GM18873 (cell line): ENCODE data around the gene RAB36.
"Not testable (repeated sequence)": the region's sequence is repeated elsewhere in the genome, so short reads cannot be mapped to it uniquely, and the experiment has no call there.

Experiments
- ATAC-seq: cut with Tn5 transposase; IDR thresholded peaks from one replicate; pipeline ENCODE4 v1.9.1; 2021; ENCODE audit warnings: mild to moderate bottlenecking, moderate library complexity, moderate number of reproducible peaks; ENCODE audit not compliant: unreplicated experiment, low FRiP score

RAB36 gene

GRCh38 chr22:23132376-23133091 is 12.7 kb upstream of the RAB36 start:
- no peak for ATAC-seq

DNA sequence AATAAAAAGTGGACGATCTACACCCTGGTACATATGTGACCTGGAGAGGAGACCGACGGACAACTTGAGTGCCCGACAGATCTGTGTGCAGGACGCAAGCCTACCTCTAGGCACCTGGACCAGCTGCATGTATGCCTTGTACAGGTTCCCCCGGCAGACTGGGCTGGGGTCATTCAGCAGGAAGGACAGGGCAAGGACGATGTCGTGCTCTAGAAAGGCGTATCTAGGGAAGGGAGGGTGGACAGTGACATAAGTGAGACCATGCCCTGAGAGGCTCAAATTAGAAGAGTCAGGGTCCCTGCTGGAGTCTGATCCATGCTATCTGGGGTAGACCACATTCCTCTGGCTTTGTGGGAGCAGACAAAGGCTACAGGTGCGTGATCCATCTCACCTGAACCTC is 11.4 kb upstream of the RAB36 start:
- no peak for ATAC-seq

DNA sequence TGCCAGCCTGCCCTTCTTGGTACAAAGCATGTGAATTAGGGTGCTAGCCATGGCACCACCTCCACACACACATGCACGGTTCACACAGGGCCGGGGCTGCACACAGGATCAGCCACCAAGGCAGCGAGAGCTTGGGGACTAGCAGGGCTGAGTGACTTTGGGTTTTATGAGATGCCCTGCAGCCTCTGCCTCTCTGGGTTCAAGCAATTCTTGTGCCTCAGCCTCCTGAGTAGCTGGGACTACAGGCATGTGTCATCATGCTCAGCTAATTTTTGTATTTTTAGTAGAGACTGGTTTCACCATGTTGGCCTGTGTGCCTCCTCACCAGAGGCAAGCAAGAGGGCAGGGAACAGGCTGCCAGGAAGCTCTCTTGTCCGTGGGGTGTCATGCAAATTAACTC is 8.3 kb upstream of the RAB36 start:
- not testable (repeated sequence) for ATAC-seq

- no peak for ATAC-seq
These were observed 7.8 kb upstream of the RAB36 start for GRCh38 chr22:23137468-23137867.

- ATAC-seq = no peak
These were observed 7.2 kb upstream of the RAB36 start for GRCh38 chr22:23137905-23138561.

GRCh38 chr22:23138584-23139435 is 6.5 kb upstream of the RAB36 start:
- ATAC-seq = no peak

- no peak for ATAC-seq
These were observed 4.9 kb upstream of the RAB36 start for GRCh38 chr22:23140385-23140784.

GRCh38 chr22:23142546-23143105 is 2.7 kb upstream of the RAB36 start:
- no peak for ATAC-seq

DNA sequence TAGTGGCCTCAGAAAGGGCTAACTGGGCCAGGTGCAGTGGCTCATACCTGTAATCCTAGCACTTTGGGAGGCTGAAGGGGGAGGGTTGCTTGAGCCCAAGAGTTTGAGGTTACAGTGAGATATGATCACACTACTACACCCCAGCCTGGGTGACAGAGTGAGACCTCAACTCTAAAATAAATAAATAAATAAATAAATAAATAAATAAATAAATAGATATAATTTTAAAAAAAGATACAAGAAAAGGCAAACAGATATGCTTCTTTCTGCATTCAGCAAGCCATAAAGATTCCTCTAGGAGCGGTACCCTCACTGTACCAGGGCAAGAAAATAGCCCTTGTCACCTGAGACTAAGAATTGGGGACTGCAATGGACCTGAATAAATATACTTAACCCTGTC is 2.2 kb upstream of the RAB36 start:
- no peak for ATAC-seq

DNA sequence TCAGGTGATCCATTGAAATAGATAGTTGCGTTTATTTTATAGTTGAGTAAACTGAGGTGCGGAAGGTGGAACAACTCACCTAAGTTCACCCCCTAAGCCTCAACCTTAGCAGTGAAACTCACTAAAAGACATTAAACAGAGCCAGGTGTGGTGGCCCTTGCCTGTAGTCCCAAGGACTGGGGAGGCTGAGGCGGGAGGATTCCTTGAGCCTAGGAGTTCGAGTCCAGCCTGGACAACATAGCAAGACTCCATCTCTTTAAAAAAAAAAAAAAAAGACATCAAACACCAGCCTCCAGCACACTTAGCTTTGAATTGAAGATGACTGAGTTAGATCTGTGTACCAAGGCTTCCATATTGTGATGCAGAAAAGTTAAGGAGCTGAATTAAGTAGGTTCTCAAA is 845 bp upstream of the RAB36 start:
- no peak for ATAC-seq

- no peak for ATAC-seq
These were observed 697 bp downstream of the RAB36 start for GRCh38 chr22:23145878-23146470.

DNA sequence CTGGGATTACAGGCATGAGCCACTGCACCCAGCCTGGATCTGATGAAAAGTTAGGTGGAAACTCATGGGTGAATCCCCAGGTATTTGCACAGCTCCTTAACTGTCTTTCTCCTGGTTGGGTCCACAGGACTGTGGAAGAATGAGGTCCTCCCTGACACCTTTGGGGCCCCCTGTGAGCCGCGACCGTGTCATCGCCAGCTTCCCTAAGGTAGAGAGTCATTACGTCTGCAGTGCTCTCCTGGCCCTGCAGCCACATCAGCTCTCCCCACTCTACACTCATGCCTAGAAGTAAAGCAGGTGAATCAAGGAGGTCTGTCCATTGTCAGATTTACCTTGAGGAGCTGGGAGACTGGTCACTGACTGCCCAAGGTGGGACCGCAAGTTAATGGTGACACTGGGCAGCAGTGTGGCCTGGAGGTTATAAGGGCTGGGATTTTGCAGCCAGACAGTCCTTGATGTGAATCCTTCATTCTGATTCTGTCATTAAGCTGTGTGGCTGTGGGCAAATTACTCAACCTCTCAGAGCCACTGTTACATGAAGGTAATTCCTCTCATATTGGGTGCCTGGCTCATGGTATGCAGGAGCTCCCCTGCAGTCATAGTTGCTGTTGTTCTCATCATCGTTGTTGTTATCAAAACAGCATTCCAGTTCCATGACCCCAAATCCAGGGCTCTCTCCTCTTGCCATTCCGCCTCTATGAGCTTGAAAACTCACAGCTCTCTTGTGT is 1.4 kb downstream of the RAB36 start:
- no peak for ATAC-seq

DNA sequence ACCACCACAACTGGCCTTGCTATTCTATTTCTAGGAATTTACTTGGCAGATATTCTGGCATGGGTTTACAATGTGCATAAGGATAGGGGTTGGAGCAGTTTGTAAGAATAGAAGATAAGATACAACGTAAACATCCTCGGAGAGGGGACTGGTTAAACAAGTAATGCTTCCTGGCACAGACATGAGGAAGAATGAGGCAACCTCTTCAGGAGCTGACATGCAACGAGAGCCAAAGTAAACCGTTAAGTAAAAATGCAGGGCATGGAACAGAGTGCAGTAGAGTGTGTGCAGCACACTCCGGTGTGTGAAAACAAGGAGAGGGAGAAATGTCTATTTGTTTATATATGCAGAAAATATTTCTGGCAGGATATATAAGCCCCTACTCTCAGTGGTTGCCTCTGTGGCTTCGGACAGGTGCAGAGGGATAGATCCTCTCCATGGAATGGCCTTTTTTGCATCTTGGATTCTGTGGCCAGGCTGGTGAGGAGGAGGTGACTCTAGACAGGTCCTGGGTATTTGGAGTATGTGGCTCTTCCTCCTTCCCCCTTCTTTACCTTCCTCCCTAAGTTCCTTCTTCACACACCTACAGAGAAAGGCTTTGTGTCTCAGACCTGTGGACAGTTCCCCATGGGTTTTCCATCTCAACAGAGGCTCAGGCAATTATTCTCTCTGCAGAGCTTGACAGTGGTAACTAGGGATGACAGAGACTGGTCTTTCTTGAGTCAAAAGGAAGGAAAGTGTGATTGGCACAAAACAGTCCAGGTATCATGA is 2.5 kb downstream of the RAB36 start:
- no peak for ATAC-seq

GRCh38 chr22:23149743-23150238 is 4.5 kb downstream of the RAB36 start:
- no peak for ATAC-seq

GRCh38 chr22:23150762-23151161 is 5.5 kb downstream of the RAB36 start:
- no peak for ATAC-seq

DNA sequence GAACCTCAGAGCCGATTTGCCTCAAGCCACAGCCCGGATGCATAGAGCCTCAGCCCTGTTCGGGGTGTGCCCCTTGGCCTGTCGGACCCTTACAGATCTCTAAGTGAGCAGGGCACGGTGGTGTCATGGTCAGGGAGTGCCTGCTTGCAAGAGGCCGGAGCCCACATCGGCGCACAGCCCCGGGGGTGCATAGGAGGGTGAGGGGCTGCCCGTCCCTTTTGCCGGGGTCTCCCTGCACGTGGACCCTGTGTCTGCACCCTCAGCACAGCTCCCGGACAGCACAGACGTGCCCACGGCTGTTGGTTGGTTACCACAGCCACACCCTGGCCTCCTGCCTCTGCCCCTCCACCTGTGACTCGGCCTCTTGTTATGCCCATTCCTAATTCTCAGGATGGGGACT is 6.5 kb downstream of the RAB36 start:
- ATAC-seq = no peak

- no peak for ATAC-seq
These were observed 7.2 kb downstream of the RAB36 start for GRCh38 chr22:23152238-23153114.

DNA sequence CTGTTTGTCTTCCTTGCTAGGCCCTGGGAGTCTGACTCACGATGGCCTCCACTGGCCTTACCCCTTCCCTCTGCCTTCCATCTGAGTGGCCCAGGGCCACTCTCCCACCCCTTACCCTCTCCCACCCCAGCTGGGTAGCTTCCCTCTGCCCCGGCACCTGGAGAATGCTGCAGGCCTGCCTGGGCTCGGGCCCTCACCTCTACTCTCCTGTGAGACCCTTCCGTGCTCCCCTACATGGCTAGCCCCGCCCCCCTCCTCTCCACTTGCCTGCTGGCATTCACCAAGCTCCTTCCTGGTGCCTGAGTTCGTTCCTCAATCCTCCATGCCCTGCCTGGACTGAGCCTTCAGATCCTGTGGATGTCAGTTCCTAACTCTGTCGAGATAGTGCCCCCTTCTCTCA is 8.7 kb downstream of the RAB36 start:
- ATAC-seq = no peak
